ENCODE data around the gene FAM222B. TPM values are rescaled to one million over a fixed set of nuclear protein-coding genes. Genes with fewer than 3 reads are reported as not detected.
A peak's percentile ranks its signal among the peaks of the same experiment; 100 is the strongest.
"Not testable (repeated sequence)": the region's sequence is repeated elsewhere in the genome, so short reads cannot be mapped to it uniquely, and the experiment has no call there.

Gene FAM222B
- total and polyA plus RNA-seq, 7 experiments from 2014 or later = 11.8 to 24.4 (median 22.3) TPM

DNA sequence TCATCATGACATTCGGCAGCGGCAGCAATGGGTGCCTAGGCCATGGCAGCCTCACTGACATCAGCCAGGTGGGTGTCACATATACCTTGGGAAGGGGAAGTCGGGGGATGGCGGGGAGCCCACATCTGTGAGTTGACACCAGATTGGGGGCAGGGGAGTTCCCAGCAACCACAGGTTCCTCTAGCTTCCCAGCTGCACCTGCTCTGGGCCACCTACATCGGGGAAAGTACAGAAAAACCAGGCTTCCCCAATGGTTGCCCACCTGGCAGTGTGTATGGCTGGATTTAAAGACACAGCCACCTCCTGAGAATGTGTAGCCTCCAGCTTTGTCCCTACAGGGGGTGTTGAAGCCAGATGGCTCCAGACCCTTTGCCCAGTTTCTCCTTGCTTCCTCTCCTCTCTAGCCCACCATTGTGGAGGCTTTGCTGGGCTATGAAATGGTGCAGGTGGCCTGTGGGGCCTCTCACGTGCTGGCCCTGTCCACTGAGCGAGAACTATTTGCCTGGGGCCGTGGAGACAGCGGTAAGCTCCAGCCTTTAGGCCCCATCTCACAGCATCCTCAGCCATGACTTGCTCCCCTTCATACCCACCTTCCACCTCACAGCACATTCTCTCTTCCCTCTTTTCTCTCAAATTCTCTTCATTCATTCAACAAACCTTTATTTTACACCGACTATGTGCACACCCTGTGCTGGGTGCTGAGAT lies 103.8 kb downstream of the FAM222B start:
- peaks cover 5 to 30% (median 15%) of the 10 kb centered on the region in 7 donors for H3K4me1 Mint-ChIP-seq
- peaks cover 0 to 6% (median 0%) of the 10 kb centered on the region in 11 donors for H3K9me3 Mint-ChIP-seq
- intact Hi-C loops (cut with micrococcal nuclease) = no loop called here
- H3K4me3 Mint-ChIP-seq = peak overlapping the region in 1 of 10 donors; percentile 64
- no peaks in the 10 kb centered on the region for H3K27me3 ChIP-seq (ENCODE audit: control insufficient read depth in 2 of 2, insufficient read depth in 2 of 2, low read length in 2 of 2)
- peaks cover 4 to 9% of the 10 kb centered on the region in 2 donors for H3K4me1 ChIP-seq (ENCODE audit: control insufficient read depth in 2 of 2, insufficient read depth in 2 of 2, low read length in 2 of 2)
- peak in 3 of 9 donors; percentile 13 to 69 (median 63) for DNase-seq
- ChIA-PET CTCF (interaction anchor here (0.6 to 1.8 kb wide), 3 partner anchors 9 to 25 kb away, joined by 3 to 7 read pairs (median 5); partner anchors contain the start of gene NEK8), POLR2A (interaction anchor here (0.8 to 16.9 kb wide), 3 partner anchors 10 to 17 kb away, joined by 5 to 269 read pairs (median 5); partner anchors contain the start of genes NEK8 and TLCD1)
- H3K9me3 ChIP-seq (ENCODE audit: control insufficient read depth in 2 of 3, low read length in 3 of 3) = no peaks in the 10 kb centered on the region
- peaks cover 0 to 18% (median 0%) of the 10 kb centered on the region in 5 donors for H3K36me3 Mint-ChIP-seq
- no peak overlapping the region for H3K4me3 ChIP-seq (ENCODE audit: low read length)
- H3K27ac ChIP-seq (ENCODE audit: low read depth, low read length) = peak overlapping the region; percentile 54
- H3K27ac Mint-ChIP-seq = peak overlapping the region in 7 of 9 donors; percentile 19 to 89 (median 69)
- no peaks in the 10 kb centered on the region for H3K27me3 Mint-ChIP-seq
- H3K36me3 ChIP-seq (ENCODE audit: control insufficient read depth in 2 of 3, insufficient read depth in 3 of 3, low read length in 3 of 3) = peaks cover 0 to 8% (median 0%) of the 10 kb centered on the region in 3 experiments
- peak; percentile 80 for ATAC-seq

DNA sequence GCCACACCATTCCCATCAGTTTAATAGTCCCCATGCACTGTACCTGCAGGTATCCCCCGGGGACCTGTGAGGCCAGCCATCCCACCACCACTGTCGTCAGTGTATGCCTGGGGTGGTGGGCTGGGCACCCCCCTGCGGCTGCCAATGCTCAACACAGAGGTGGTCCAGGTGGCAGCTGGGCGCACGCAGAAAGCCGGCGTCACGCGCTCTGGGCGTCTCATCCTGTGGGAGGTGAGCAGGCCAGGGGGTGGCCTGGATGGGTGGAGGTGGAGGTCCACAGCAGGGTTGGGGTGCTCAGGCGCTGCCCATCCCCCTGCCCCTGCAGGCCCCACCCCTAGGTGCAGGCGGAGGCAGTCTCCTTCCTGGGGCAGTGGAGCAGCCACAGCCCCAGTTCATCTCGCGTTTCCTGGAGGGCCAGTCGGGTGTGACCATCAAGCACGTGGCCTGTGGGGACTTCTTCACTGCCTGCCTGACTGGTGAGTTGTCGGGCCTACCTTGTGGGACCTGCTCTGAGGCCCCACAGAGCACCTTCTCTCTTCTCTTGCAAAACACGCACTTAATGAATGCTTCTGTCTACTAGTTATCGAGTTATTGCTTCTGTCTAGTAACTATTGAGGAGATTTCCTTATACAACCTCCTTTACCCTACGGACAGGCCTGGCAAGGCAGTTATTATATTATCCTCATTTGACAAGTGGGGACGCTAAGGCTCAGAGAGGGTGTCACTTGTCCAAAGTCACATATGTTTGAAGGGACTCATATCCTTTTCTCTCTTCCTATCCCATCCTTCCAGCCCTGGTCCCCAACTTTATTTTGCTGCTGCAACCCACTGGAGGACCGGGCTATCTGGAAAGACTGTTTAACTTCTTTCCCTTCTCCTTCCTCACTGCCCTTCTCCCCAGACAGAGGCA lies 104.6 kb downstream of the FAM222B start:
- Histone ChIP-seq H3K4me3 (ENCODE audit: low read length) (no peak overlapping the region), H3K27ac (ENCODE audit: low read depth, low read length) (peak overlapping the region; percentile 54), H3K4me1 (ENCODE audit: control insufficient read depth in 2 of 2, insufficient read depth in 2 of 2, low read length in 2 of 2) (peaks cover under 1 to 5% of the 10 kb centered on the region in 2 donors), H3K27me3 (ENCODE audit: control insufficient read depth in 2 of 2, insufficient read depth in 2 of 2, low read length in 2 of 2) (no peaks in the 10 kb centered on the region), H3K36me3 (ENCODE audit: control insufficient read depth in 2 of 3, insufficient read depth in 3 of 3, low read length in 3 of 3) (peaks cover 0 to 8% (median 0%) of the 10 kb centered on the region in 3 experiments), H3K9me3 (ENCODE audit: control insufficient read depth in 2 of 3, low read length in 3 of 3) (no peaks in the 10 kb centered on the region)
- H3K4me1 Mint-ChIP-seq = peaks cover 5 to 27% (median 15%) of the 10 kb centered on the region in 7 donors
- peak overlapping the region in 1 of 10 donors; percentile 59 for H3K4me3 Mint-ChIP-seq
- DNase-seq = no peak
- peak overlapping the region in 7 of 9 donors; percentile 41 to 89 (median 69) for H3K27ac Mint-ChIP-seq
- peak; percentile 30 for ATAC-seq
- ChIA-PET POLR2A (interaction anchor here (1.3 to 16.9 kb wide), 2 partner anchors 10 to 13 kb away, joined by 5 to 269 read pairs; partner anchors contain the start of genes NEK8 and TLCD1), CTCF (interaction anchor here (0.6 to 1.7 kb wide), 2 partner anchors 9 to 10 kb away, joined by 3 to 5 read pairs; partner anchors contain the start of gene NEK8)
- H3K9me3 Mint-ChIP-seq = peaks cover 0 to 6% (median 0%) of the 10 kb centered on the region in 11 donors
- peaks cover 0 to 18% (median 0%) of the 10 kb centered on the region in 5 donors for H3K36me3 Mint-ChIP-seq
- H3K27me3 Mint-ChIP-seq = no peaks in the 10 kb centered on the region
- intact Hi-C loops (cut with micrococcal nuclease) = no loop called here

DNA sequence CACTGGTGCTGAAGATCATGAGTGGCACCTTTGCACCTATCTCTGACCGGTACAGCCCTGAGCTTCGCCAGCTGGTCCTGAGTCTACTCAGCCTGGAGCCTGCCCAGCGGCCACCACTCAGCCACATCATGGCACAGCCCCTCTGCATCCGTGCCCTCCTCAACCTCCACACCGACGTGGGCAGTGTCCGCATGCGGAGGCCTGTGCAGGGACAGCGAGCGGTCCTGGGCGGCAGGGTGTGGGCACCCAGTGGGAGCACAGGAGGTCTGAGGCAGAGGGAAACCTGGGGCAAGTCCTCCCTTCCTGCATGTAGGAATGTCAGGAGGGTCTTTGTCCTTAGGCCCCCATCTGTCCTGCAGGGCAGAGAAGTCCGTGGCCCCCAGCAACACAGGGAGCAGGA lies 105.3 kb downstream of the FAM222B start:
- Mint-ChIP-seq H3K4me3 (no peak overlapping the region), H3K9me3 (peaks cover 0 to 6% (median 0%) of the 10 kb centered on the region in 11 donors), H3K4me1 (peaks cover 5 to 26% (median 14%) of the 10 kb centered on the region in 7 donors), H3K36me3 (peaks cover 0 to 18% (median 0%) of the 10 kb centered on the region in 5 donors), H3K27me3 (no peaks in the 10 kb centered on the region), H3K27ac (no peak overlapping the region)
- no peak overlapping the region for H3K4me3 ChIP-seq (ENCODE audit: low read length)
- H3K36me3 ChIP-seq (ENCODE audit: control insufficient read depth in 2 of 3, insufficient read depth in 3 of 3, low read length in 3 of 3) = peaks cover 0 to 8% (median 0%) of the 10 kb centered on the region in 3 experiments
- intact Hi-C loops (cut with micrococcal nuclease) = no loop called here
- CTCF ChIA-PET = no interaction called here
- H3K27ac ChIP-seq (ENCODE audit: low read depth, low read length) = no peak overlapping the region
- no peaks in the 10 kb centered on the region for H3K9me3 ChIP-seq (ENCODE audit: control insufficient read depth in 2 of 3, low read length in 3 of 3)
- H3K27me3 ChIP-seq (ENCODE audit: control insufficient read depth in 2 of 2, insufficient read depth in 2 of 2, low read length in 2 of 2) = no peaks in the 10 kb centered on the region
- ATAC-seq (no peak), DNase-seq (no peak)
- POLR2A ChIA-PET = no interaction called here
- H3K4me1 ChIP-seq (ENCODE audit: control insufficient read depth in 2 of 2, insufficient read depth in 2 of 2, low read length in 2 of 2) = peaks cover 0 to 5% of the 10 kb centered on the region in 2 donors

DNA sequence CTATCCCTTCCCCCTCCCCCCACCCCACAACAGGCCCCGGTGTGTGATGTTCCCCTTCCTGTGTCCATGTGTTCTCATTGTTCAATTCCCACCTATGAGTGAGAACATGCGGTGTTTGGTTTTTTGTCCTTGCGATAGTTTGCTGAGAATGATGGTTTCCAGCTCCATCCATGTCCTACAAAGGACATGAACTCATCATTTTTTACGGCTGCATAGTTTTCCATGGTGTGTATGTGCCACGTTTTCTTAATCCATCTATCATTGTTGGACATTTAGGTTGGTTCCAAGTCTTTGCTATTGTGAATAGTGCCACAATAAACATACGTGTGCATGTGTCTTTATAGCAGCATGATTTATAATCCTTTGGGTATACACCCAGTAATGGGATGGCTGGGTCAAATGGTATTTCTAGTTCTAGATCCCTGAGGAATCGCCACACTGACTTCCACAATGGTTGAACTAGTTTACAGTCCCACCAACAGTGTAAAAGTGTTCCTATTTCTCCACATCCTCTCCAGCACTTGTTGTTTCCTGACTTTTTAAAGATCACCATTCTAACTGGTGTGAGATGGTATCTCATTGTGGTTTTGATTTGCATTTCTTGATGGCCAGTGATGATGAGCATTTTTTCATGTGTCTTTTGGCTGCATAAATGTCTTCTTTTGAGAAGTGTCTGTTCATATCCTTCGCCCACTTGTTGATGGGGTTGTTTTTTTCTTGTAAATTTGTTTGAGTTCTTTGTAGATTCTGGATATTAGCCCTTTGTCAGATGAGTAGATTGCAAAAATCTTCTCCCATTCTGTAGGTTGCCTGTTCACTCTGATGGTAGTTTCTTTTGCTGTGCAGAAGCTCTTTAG lies 106.4 kb downstream of the FAM222B start:
- H3K36me3 ChIP-seq (ENCODE audit: control insufficient read depth in 2 of 3, insufficient read depth in 3 of 3, low read length in 3 of 3); H3K27ac ChIP-seq (ENCODE audit: low read depth, low read length); H3K4me3 Mint-ChIP-seq; H3K27me3 Mint-ChIP-seq; DNase-seq; intact Hi-C loops (cut with micrococcal nuclease); H3K9me3 ChIP-seq (ENCODE audit: control insufficient read depth in 2 of 3, low read length in 3 of 3); H3K9me3 Mint-ChIP-seq; H3K4me1 ChIP-seq (ENCODE audit: control insufficient read depth in 2 of 2, insufficient read depth in 2 of 2, low read length in 2 of 2); ATAC-seq; H3K27ac Mint-ChIP-seq; H3K4me3 ChIP-seq (ENCODE audit: low read length); H3K27me3 ChIP-seq (ENCODE audit: control insufficient read depth in 2 of 2, insufficient read depth in 2 of 2, low read length in 2 of 2): not testable (repeated sequence)
- Mint-ChIP-seq H3K4me1 (peaks cover 5 to 22% (median 14%) of the 10 kb centered on the region in 7 donors), H3K36me3 (peaks cover 0 to 18% (median 0%) of the 10 kb centered on the region in 5 donors)
- ChIA-PET POLR2A (interaction anchor here (0.9 to 1.4 kb wide), 3 partner anchors 14 to 17 kb away, joined by 3 read pairs; partner anchors contain the start of gene RPL23A), CTCF (interaction anchor here (1.0 to 1.2 kb wide), 2 partner anchors 9 to 14 kb away, joined by 3 to 5 read pairs; no protein-coding TSS in a partner anchor)

DNA sequence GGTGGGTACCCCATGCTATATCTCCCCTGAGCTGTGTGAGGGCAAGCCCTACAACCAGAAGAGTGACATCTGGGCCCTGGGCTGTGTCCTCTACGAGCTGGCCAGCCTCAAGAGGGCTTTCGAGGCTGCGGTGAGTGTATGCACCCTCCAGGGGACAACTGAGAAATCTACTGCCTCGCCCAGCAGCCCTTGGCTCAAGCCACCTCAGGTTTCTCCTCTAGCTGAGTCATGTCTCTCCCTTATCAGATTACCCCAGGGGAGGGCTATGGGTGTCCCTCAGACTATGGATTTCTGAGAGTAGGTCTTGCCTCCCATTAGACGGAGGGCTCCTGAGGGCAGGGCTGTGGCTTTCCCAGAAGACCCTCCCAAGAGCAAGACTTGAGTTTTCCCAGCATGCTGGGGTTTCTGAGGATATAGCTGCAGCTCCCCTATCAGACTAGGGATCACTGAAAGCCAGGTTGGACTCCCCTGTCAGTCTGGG lies 107.3 kb downstream of the FAM222B start:
- no peak overlapping the region for H3K27ac ChIP-seq (ENCODE audit: low read depth, low read length)
- Mint-ChIP-seq H3K27me3 (no peaks in the 10 kb centered on the region), H3K4me1 (peaks cover 5 to 19% (median 14%) of the 10 kb centered on the region in 7 donors), H3K36me3 (peaks cover 0 to 11% (median 0%) of the 10 kb centered on the region in 5 donors), H3K9me3 (peaks cover 0 to 4% (median 0%) of the 10 kb centered on the region in 11 donors), H3K4me3 (no peak overlapping the region), H3K27ac (no peak overlapping the region)
- ATAC-seq (no peak), DNase-seq (no peak)
- no peak overlapping the region for H3K4me3 ChIP-seq (ENCODE audit: low read length)
- peaks cover 0 to 8% (median 0%) of the 10 kb centered on the region in 3 experiments for H3K36me3 ChIP-seq (ENCODE audit: control insufficient read depth in 2 of 3, insufficient read depth in 3 of 3, low read length in 3 of 3)
- no peaks in the 10 kb centered on the region for H3K9me3 ChIP-seq (ENCODE audit: control insufficient read depth in 2 of 3, low read length in 3 of 3)
- CTCF ChIA-PET = interaction anchor here (1.0 to 1.2 kb wide), 2 partner anchors 8 to 15 kb away, joined by 3 to 5 read pairs; no protein-coding TSS in a partner anchor
- intact Hi-C loops (cut with micrococcal nuclease) = no loop called here
- POLR2A ChIA-PET = interaction anchor here (0.9 to 1.4 kb wide), 3 partner anchors 14 to 16 kb away, joined by 3 read pairs; partner anchors contain the start of gene RPL23A
- no peaks in the 10 kb centered on the region for H3K27me3 ChIP-seq (ENCODE audit: control insufficient read depth in 2 of 2, insufficient read depth in 2 of 2, low read length in 2 of 2)
- peaks cover 0 to 5% of the 10 kb centered on the region in 2 donors for H3K4me1 ChIP-seq (ENCODE audit: control insufficient read depth in 2 of 2, insufficient read depth in 2 of 2, low read length in 2 of 2)

Data from naive thymus-derived CD4-positive, alpha-beta T cell (primary cell).